GM19099 (cell line): ENCODE data around the gene SRSF10.

Source experiments
- POLR2A ChIP-seq: IDR thresholded peaks from 3 replicates; pipeline ENCODE4 v1.6.1; 2011; ENCODE audit warnings: low read depth; ENCODE audit not compliant: insufficient read length; ENCODE audit errors: extremely low read depth

Gene SRSF10

GRCh38 chr1:23979881-23980727 lies at the start of gene SRSF10:
Gene SRSF10 (minus strand): TSS chr1:23980327. CDS start chr1:23980255, 72 bp downstream.
- peak; percentile 99 for TF ChIP-seq POLR2A

- TF ChIP-seq POLR2A: no peak
Measured at GRCh38 chr1:24027838-24028468, 47.8 kb upstream of the SRSF10 start.

- TF ChIP-seq POLR2A: no peak
Measured at GRCh38 chr1:24022581-24023361, 42.6 kb upstream of the SRSF10 start.

- TF ChIP-seq POLR2A: no peak
Measured at GRCh38 chr1:24021403-24022266, 41.5 kb upstream of the SRSF10 start.

- TF ChIP-seq POLR2A: no peak
Measured at GRCh38 chr1:24020470-24020869, 40.3 kb upstream of the SRSF10 start.

GRCh38 chr1:24020025-24020424 lies 39.9 kb upstream of the SRSF10 start:
- no peak for TF ChIP-seq POLR2A

GRCh38 chr1:24018611-24019580 lies 38.8 kb upstream of the SRSF10 start:
- no peak for TF ChIP-seq POLR2A

GRCh38 chr1:24015221-24016210 lies 35.4 kb upstream of the SRSF10 start:
- no peak for TF ChIP-seq POLR2A

GRCh38 chr1:24010650-24011049 lies 30.5 kb upstream of the SRSF10 start:
- TF ChIP-seq POLR2A: no peak

GRCh38 chr1:24009406-24009805 lies 29.3 kb upstream of the SRSF10 start:
- no peak for TF ChIP-seq POLR2A

GRCh38 chr1:24007079-24007478 lies 27.0 kb upstream of the SRSF10 start:
- no peak for TF ChIP-seq POLR2A

GRCh38 chr1:24005163-24005562 lies 25.0 kb upstream of the SRSF10 start:
- no peak for TF ChIP-seq POLR2A
